HCT116 (cell line): Measurements from ENCODE around the gene PXT1. TPM values are rescaled to one million over a fixed set of nuclear protein-coding genes. Genes with fewer than 3 reads are reported as not detected.

Experiments
- ATAC-seq: fragments of 200-7000 bp; cut with Tn5 transposase; 2 replicates; pipeline ENCODE4 v1.9.1; 2020; ENCODE audit warnings: mild to moderate bottlenecking, moderate library complexity
- BruUV-seq: library from RNA; stranded (reverse); fragments of 400-500 nt; replicated peaks from 2 replicates; lab custom pipeline; 2021; lab: Mats Ljungman, UMichigan
- CTCF ChIA-PET: fragments of 300-600 bp; sonication (Branson Sonifier 250); formaldehyde crosslinking; loops from one replicate; lab custom pipeline; 2021; ENCODE audit warnings: antibody characterized with exemption; lab: Charles Lee
- POLR2A ChIA-PET: fragments of 300-600, 350-600 bp; sonication (Branson Sonifier 250); formaldehyde crosslinking; loops from one replicate; lab custom pipeline; 2021; ENCODE audit warnings: antibody characterized with exemption; lab: Charles Lee
- RAD21 ChIA-PET, 2 experiments: fragments of 300-600 bp; sonication (Branson Sonifier 250); formaldehyde crosslinking; loops; one replicate each; lab custom pipeline; 2023; ENCODE audit warnings: low total read pairs in 2 of 2; ENCODE audit not compliant: uncharacterized antibody in 2 of 2, unreplicated experiment in 2 of 2, low non-redundant PET in 1 of 2; lab: Charles Lee
- DNase-seq: peaks from one replicate; pipeline ENCODE4 v3.0.0-alpha.2; 2010; ENCODE audit warnings: low read depth, low spot score
- H2AFZ ChIP-seq: fragments of 200-600 bp; shearing (Covaris generic), sonication (generic); 2 replicates; pipeline ENCODE4 v1.6.1; 2017; ENCODE audit warnings: low read depth, mixed run types, mixed read lengths, antibody characterized with exemption, low read length; ENCODE audit not compliant: poor library complexity, severe bottlenecking
- H3K27ac ChIP-seq: 2 replicates; pipeline ENCODE4 v1.5.1; 2012; ENCODE audit warnings: low read depth, low read length
- H3K27me3 ChIP-seq: fragments of 200-600 bp; sonication (generic); 2 replicates; pipeline ENCODE4 v1.6.1; 2016; ENCODE audit warnings: mixed run types, low read length, mixed read lengths; ENCODE audit not compliant: insufficient read depth
- H3K36me3 ChIP-seq, 2 experiments: fragments of 200-500 bp in 1 of 2; fragments of 200-600 bp in 1 of 2; sonication (Bioruptor generic) in 1 of 2; sonication (generic) in 1 of 2; 2 replicates each; pipeline versions ENCODE4 v1.5.1 to v1.6.1; 2014 to 2016; ENCODE audit warnings: low read length in 2 of 2, inconsistent platforms in 1 of 2, mixed read lengths in 1 of 2, mixed run types in 1 of 2; ENCODE audit not compliant: insufficient read depth in 2 of 2, control insufficient read depth in 1 of 2
- H3K4me1 ChIP-seq, 2 experiments: fragments of 200-600 bp in 1 of 2; sonication (generic) in 1 of 2; 2 replicates each; pipeline versions ENCODE4 v1.5.1 to v1.6.1; 2012 to 2017; ENCODE audit warnings: low read length in 2 of 2, inconsistent platforms in 1 of 2, mild to moderate bottlenecking in 1 of 2, mixed read lengths in 1 of 2, mixed run types in 1 of 2, moderate library complexity in 1 of 2; ENCODE audit not compliant: insufficient read depth in 2 of 2, control insufficient read depth in 1 of 2
- H3K4me2 ChIP-seq: fragments of 200-600 bp; sonication (generic); 2 replicates; pipeline ENCODE4 v1.6.1; 2017; ENCODE audit warnings: mixed run types, low read length, mixed read lengths
- H3K4me3 ChIP-seq, 2 experiments: fragments of 200-600 bp in 1 of 2; sonication (generic) in 1 of 2; replicated peaks in 1 of 2; 2 replicates each; pipeline ENCODE4 v1.5.1; 2011 to 2016; ENCODE audit warnings: low read length in 2 of 2, control low read depth in 1 of 2, low read depth in 1 of 2, mild to moderate bottlenecking in 1 of 2, mixed read lengths in 1 of 2, mixed run types in 1 of 2
- H3K79me2 ChIP-seq: fragments of 200-600 bp; sonication (generic); 2 replicates; pipeline ENCODE4 v1.6.1; 2017; ENCODE audit warnings: mild to moderate bottlenecking, mixed run types, low read length, moderate library complexity, mixed read lengths; ENCODE audit not compliant: insufficient read depth
- H3K9ac ChIP-seq: fragments of 200-600 bp; sonication (generic); 2 replicates; pipeline ENCODE4 v1.6.1; 2016; ENCODE audit warnings: low read length, mixed read lengths
- H3K9me2 ChIP-seq: fragments of 200-600 bp; sonication (generic), shearing (Covaris generic); 2 replicates; pipeline ENCODE4 v1.6.1; 2017; ENCODE audit warnings: mixed run types, mild to moderate bottlenecking, moderate library complexity; ENCODE audit not compliant: insufficient read depth
- H3K9me3 ChIP-seq, 2 experiments: fragments of 200-500 bp in 1 of 2; fragments of 200-600 bp in 1 of 2; sonication (Bioruptor generic) in 1 of 2; sonication (generic) in 1 of 2; 2 replicates each; pipeline ENCODE4 v1.6.1; 2014 to 2017; ENCODE audit warnings: low read length in 2 of 2, mixed read lengths in 2 of 2, inconsistent platforms in 1 of 2, low read depth in 1 of 2, mild to moderate bottlenecking in 1 of 2, mixed run types in 1 of 2, moderate library complexity in 1 of 2; ENCODE audit not compliant: control insufficient read depth in 1 of 2, insufficient read depth in 1 of 2
- H4K20me1 ChIP-seq: fragments of 200-600 bp; sonication (generic), shearing (Covaris generic); 2 replicates; pipeline ENCODE4 v1.6.1; 2017; ENCODE audit warnings: mixed run types, mild to moderate bottlenecking, moderate library complexity; ENCODE audit not compliant: insufficient read depth
- CEBPB ChIP-seq: IDR thresholded peaks from 2 replicates; pipeline ENCODE4 v1.6.1; 2012; ENCODE audit warnings: low read depth
- EGR1 ChIP-seq: IDR thresholded peaks from 2 replicates; pipeline ENCODE4 v1.6.1; 2012; ENCODE audit warnings: low read depth
- EZH2phosphoT487 ChIP-seq: fragments of 200-600 bp; IDR thresholded peaks from 2 replicates; pipeline ENCODE4 v1.6.1; 2018; ENCODE audit warnings: antibody characterized with exemption, borderline replicate concordance
- RAD21 ChIP-seq: IDR thresholded peaks from 2 replicates; pipeline ENCODE4 v1.6.1; 2012; ENCODE audit warnings: low read depth, mild to moderate bottlenecking
- SIN3A ChIP-seq: IDR thresholded peaks from 2 replicates; pipeline ENCODE4 v1.6.1; 2012; ENCODE audit warnings: low read depth
- YY1 ChIP-seq: IDR thresholded peaks from 2 replicates; pipeline ENCODE4 v1.6.1; 2011; ENCODE audit warnings: low read length, low read depth, moderate library complexity, mild to moderate bottlenecking; ENCODE audit not compliant: insufficient replicate concordance; ENCODE audit errors: extremely low read depth
- ZNF274 ChIP-seq: fragments of 200-500 bp; sonication (Bioruptor generic); IDR thresholded peaks from 2 replicates; pipeline ENCODE4 v1.6.1; 2014; ENCODE audit warnings: mild to moderate bottlenecking, low read depth, low read length, inconsistent platforms
- intact Hi-C: fragments of 100-400 bp; cut with micrococcal nuclease; formaldehyde crosslinking; loops from 2 replicates; pipeline ENCODE4 v1.10.0; 2022
- total RNA-seq: library from RNA; stranded (reverse); gene quantifications from one replicate; pipeline ENCODE4 v1.2.1, GENCODE V29; 2021; ENCODE audit not compliant: unreplicated experiment
- TF ChIP-seq, protein P1 (sequence below): IDR thresholded peaks from 2 replicates; pipeline ENCODE4 v1.6.1; 2012; ENCODE audit warnings: low read depth
- TF ChIP-seq, protein P2 (sequence below): IDR thresholded peaks from 2 replicates; pipeline ENCODE4 v1.6.1; 2012

PXT1 gene
- total RNA-seq, 1 experiment from 2014 or later, result 0.17 TPM

DNA sequence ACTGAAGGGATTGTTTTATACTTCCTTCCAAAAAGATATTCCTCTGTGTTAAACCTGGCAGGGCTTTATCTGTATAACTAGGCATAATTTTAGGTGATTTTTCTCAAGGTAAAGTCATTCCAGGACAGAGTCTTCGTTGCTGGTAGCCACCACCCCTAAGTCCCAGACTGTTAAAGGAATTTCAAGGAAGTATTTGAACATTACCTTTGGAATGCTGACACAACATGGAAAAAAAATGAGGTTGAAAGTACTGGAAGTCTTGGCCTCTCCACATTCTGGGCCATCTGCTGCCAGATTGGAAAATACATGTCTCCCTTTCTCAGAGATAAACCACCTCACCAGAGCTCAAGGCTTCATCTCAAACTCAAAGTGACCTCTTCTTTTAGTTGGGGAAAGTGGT is 28.2 kb downstream of the PXT1 start:
- Histone ChIP-seq H3K27me3 (no peaks in the 10 kb centered on the region), H3K9me3 (peaks cover 0 to 3% of the 10 kb centered on the region in 2 experiments; a peak in 1 of 4 replicates), H3K9ac (no peak overlapping the region), H2AFZ (no peak overlapping the region), H3K4me3 (no peak overlapping the region), H3K79me2 (no peaks in the 10 kb centered on the region), H3K9me2 (no peaks in the 10 kb centered on the region), H3K4me2 (no peak overlapping the region), H3K27ac (no peak overlapping the region), H3K4me1 (peaks cover 0 to 5% of the 10 kb centered on the region in 2 experiments; a peak in 1 of 4 replicates), H4K20me1 (no peaks in the 10 kb centered on the region), H3K36me3 (no peaks in the 10 kb centered on the region)
- intact Hi-C loops, result no loop called here
- POLR2A ChIA-PET, result no interaction called here
- no peak for ATAC-seq
- no TSS peak for BruUV-seq
- no peak for DNase-seq
- TF ChIP-seq SIN3A, result no peak
- TF ChIP-seq RAD21, result no peak
- TF ChIP-seq, protein P1, sequence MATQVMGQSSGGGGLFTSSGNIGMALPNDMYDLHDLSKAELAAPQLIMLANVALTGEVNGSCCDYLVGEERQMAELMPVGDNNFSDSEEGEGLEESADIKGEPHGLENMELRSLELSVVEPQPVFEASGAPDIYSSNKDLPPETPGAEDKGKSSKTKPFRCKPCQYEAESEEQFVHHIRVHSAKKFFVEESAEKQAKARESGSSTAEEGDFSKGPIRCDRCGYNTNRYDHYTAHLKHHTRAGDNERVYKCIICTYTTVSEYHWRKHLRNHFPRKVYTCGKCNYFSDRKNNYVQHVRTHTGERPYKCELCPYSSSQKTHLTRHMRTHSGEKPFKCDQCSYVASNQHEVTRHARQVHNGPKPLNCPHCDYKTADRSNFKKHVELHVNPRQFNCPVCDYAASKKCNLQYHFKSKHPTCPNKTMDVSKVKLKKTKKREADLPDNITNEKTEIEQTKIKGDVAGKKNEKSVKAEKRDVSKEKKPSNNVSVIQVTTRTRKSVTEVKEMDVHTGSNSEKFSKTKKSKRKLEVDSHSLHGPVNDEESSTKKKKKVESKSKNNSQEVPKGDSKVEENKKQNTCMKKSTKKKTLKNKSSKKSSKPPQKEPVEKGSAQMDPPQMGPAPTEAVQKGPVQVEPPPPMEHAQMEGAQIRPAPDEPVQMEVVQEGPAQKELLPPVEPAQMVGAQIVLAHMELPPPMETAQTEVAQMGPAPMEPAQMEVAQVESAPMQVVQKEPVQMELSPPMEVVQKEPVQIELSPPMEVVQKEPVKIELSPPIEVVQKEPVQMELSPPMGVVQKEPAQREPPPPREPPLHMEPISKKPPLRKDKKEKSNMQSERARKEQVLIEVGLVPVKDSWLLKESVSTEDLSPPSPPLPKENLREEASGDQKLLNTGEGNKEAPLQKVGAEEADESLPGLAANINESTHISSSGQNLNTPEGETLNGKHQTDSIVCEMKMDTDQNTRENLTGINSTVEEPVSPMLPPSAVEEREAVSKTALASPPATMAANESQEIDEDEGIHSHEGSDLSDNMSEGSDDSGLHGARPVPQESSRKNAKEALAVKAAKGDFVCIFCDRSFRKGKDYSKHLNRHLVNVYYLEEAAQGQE, result no peak
- no peak for TF ChIP-seq YY1
- no peak for TF ChIP-seq CEBPB
- TF ChIP-seq EGR1, result no peak
- TF ChIP-seq EZH2phosphoT487, result no peak
- no peak for TF ChIP-seq ZNF274
- TF ChIP-seq, protein P2, sequence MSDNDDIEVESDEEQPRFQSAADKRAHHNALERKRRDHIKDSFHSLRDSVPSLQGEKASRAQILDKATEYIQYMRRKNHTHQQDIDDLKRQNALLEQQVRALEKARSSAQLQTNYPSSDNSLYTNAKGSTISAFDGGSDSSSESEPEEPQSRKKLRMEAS, result no peak
- RAD21 ChIA-PET, result no interaction called here
- CTCF ChIA-PET, result no interaction called here
